Measurements from ENCODE around the gene SLC5A10. TPM values are rescaled to one million over a fixed set of nuclear protein-coding genes. Genes with fewer than 3 reads are reported as not detected.
"Not testable (repeated sequence)": the region's sequence is repeated elsewhere in the genome, so short reads cannot be mapped to it uniquely, and the experiment has no call there.

The SLC5A10 gene
- total RNA-seq, 4 donors from 2014 or later, result not detected

- H3K4me3 ChIP-seq, result no peak overlapping the region
- no peaks in the 10 kb centered on the region for H3K36me3 ChIP-seq
- TF ChIP-seq CTCF (IDR thresholded peaks at IDR 0.05), result no peak
- H3K27me3 ChIP-seq, result no peaks in the 10 kb centered on the region
- H3K27ac ChIP-seq, result no peak overlapping the region
- H3K4me1 ChIP-seq, result no peaks in the 10 kb centered on the region
- no peaks in the 10 kb centered on the region for H3K9me3 ChIP-seq
- DNase-seq, result no peak
- intact Hi-C loops (cut with DNase I; ENCODE audit: low total_unique reads), result no loop called here
Observed at GRCh38 chr17:19024101-19025078, 72.4 kb downstream of the SLC5A10 start.

- DNase-seq; H3K36me3 ChIP-seq; H3K9me3 ChIP-seq; H3K4me1 ChIP-seq; H3K4me3 ChIP-seq; H3K27ac ChIP-seq; intact Hi-C loops (cut with DNase I; ENCODE audit: low total_unique reads); H3K27me3 ChIP-seq: not testable (repeated sequence)
Observed at GRCh38 chr17:19028671-19029070, 76.7 kb downstream of the SLC5A10 start.

GRCh38 chr17:19029740-19030139 lies 77.8 kb downstream of the SLC5A10 start:
- DNase-seq; H3K4me3 ChIP-seq; H3K4me1 ChIP-seq; intact Hi-C loops (cut with DNase I; ENCODE audit: low total_unique reads); H3K27ac ChIP-seq; H3K9me3 ChIP-seq; H3K36me3 ChIP-seq; H3K27me3 ChIP-seq: not testable (repeated sequence)

GRCh38 chr17:19030771-19031449 lies 78.9 kb downstream of the SLC5A10 start:
- H3K36me3 ChIP-seq; intact Hi-C loops (cut with DNase I; ENCODE audit: low total_unique reads); DNase-seq; H3K27me3 ChIP-seq; H3K4me1 ChIP-seq; H3K9me3 ChIP-seq; H3K4me3 ChIP-seq; H3K27ac ChIP-seq: not testable (repeated sequence)

GRCh38 chr17:19031729-19032128 lies 79.8 kb downstream of the SLC5A10 start:
- H3K4me3 ChIP-seq; H3K27me3 ChIP-seq; intact Hi-C loops (cut with DNase I; ENCODE audit: low total_unique reads); H3K36me3 ChIP-seq; H3K9me3 ChIP-seq; H3K4me1 ChIP-seq: not testable (repeated sequence)
- peak in 2 of 4 experiments; percentile 39 to 44 for TF ChIP-seq CTCF (IDR thresholded peaks at IDR 0.05)
- peak; percentile 46 to 76 for DNase-seq
- peak overlapping the region in 1 of 2 donors; percentile 45 for H3K27ac ChIP-seq

GRCh38 chr17:19032377-19032988 lies 80.5 kb downstream of the SLC5A10 start:
- H3K27ac ChIP-seq; H3K4me1 ChIP-seq; DNase-seq; H3K36me3 ChIP-seq; H3K9me3 ChIP-seq; H3K4me3 ChIP-seq; intact Hi-C loops (cut with DNase I; ENCODE audit: low total_unique reads); H3K27me3 ChIP-seq: not testable (repeated sequence)

GRCh38 chr17:19036186-19036585 lies 84.2 kb downstream of the SLC5A10 start:
- H3K4me1 ChIP-seq; H3K27ac ChIP-seq; H3K4me3 ChIP-seq; H3K27me3 ChIP-seq; DNase-seq; H3K9me3 ChIP-seq; intact Hi-C loops (cut with DNase I; ENCODE audit: low total_unique reads); H3K36me3 ChIP-seq: not testable (repeated sequence)

GRCh38 chr17:19037547-19037946 lies 85.6 kb downstream of the SLC5A10 start:
- H3K36me3 ChIP-seq; H3K27me3 ChIP-seq; H3K4me1 ChIP-seq; DNase-seq; H3K4me3 ChIP-seq; H3K27ac ChIP-seq; intact Hi-C loops (cut with DNase I; ENCODE audit: low total_unique reads); H3K9me3 ChIP-seq: not testable (repeated sequence)

GRCh38 chr17:19038007-19038406 lies 86.0 kb downstream of the SLC5A10 start:
- intact Hi-C loops (cut with DNase I; ENCODE audit: low total_unique reads); H3K27me3 ChIP-seq; DNase-seq: not testable (repeated sequence)

GRCh38 chr17:19038730-19039129 lies 86.8 kb downstream of the SLC5A10 start:
- intact Hi-C loops (cut with DNase I; ENCODE audit: low total_unique reads); H3K27me3 ChIP-seq; H3K36me3 ChIP-seq; H3K9me3 ChIP-seq; DNase-seq; H3K27ac ChIP-seq; H3K4me3 ChIP-seq; H3K4me1 ChIP-seq: not testable (repeated sequence)

More at GRCh38 chr17:19038007-19038406, 86.0 kb downstream of the SLC5A10 start:
- H3K4me1 ChIP-seq, H3K9me3 ChIP-seq, H3K36me3 ChIP-seq, H3K4me3 ChIP-seq, H3K27ac ChIP-seq: not testable (repeated sequence)

- H3K36me3 ChIP-seq; H3K9me3 ChIP-seq; intact Hi-C loops (cut with DNase I; ENCODE audit: low total_unique reads); DNase-seq; H3K4me3 ChIP-seq; H3K27ac ChIP-seq; H3K27me3 ChIP-seq; H3K4me1 ChIP-seq: not testable (repeated sequence)
Observed at GRCh38 chr17:19040350-19040749, 88.4 kb downstream of the SLC5A10 start.
